HFFc6 (cell line): Measurements from ENCODE around the gene TMEM252. TPM values are rescaled to one million over a fixed set of nuclear protein-coding genes. Genes with fewer than 3 reads are reported as not detected.

Experiments used
- DNase-seq: peaks from one replicate; pipeline ENCODE4 v3.0.0-alpha.2; 2018
- H3K27ac Mint-ChIP-seq: 2 replicates; pipeline ENCODE4 v1.8.0; 2020; ENCODE audit warnings: mild to moderate bottlenecking, mixed read lengths
- H3K27me3 Mint-ChIP-seq: 2 replicates; pipeline ENCODE4 v1.8.0; 2021; ENCODE audit warnings: mild to moderate bottlenecking, moderate library complexity, mixed read lengths; ENCODE audit not compliant: insufficient read depth
- H3K36me3 Mint-ChIP-seq: 2 replicates; pipeline ENCODE4 v1.8.0; 2021; ENCODE audit warnings: low read depth, mixed read lengths
- H3K4me1 Mint-ChIP-seq: 2 replicates; pipeline ENCODE4 v1.8.0; 2020; ENCODE audit warnings: low read depth, mixed read lengths
- H3K4me3 Mint-ChIP-seq: 2 replicates; pipeline ENCODE4 v1.8.0; 2020; ENCODE audit warnings: mild to moderate bottlenecking, moderate library complexity, mixed read lengths
- H3K9me3 Mint-ChIP-seq: 2 replicates; pipeline ENCODE4 v1.8.0; 2020; ENCODE audit warnings: mild to moderate bottlenecking, mixed read lengths
- total RNA-seq, 6 experiments: library from RNA; stranded (reverse); fragmentation: NEBNext Ultra II Directional; extraction: Animal tissue kit (Norgen Biotek cat#: 25700); gene quantifications; 2 replicates in 1 of 6; 3 replicates in 5 of 6; pipeline ENCODE4 v1.2.3, GENCODE V29; 2021
- TF ChIP-seq, protein P1 (sequence below): fragments of 200-600 bp; sonication (generic); IDR thresholded peaks from 2 replicates; pipeline ENCODE4 v1.5.0; 2021; ENCODE audit warnings: antibody characterized with exemption, mild to moderate bottlenecking

TMEM252 gene
- total RNA-seq, 6 experiments from 2014 or later = not detected

DNA sequence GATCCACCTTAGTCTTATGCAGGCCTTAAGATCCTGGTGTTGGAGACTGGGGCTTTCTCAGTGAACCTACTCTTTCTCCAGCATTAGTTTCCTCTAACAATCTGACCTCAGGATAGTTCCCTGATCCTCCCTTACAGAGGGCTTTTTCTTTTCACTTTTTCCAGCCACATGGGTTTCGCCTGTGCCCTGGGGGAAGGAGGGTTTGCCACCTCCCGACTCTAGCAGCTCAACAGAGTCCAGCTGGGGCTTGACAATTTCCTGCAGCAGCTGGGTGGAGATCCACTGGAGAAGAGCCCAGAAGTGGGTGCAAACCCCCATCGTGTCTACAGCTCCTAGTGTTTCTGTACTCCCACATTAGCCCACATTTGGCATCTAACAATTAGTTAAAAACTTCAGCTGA, 7.6 kb upstream of the TMEM252 start:
- Mint-ChIP-seq H3K36me3 (no peaks in the 10 kb centered on the region), H3K27me3 (peaks cover 1% of the 10 kb centered on the region; the same call in 1 of the 2 replicates), H3K27ac (no peak overlapping the region), H3K4me1 (peaks cover 7% of the 10 kb centered on the region; the same call in 1 of the 2 replicates), H3K9me3 (peaks cover 11% of the 10 kb centered on the region), H3K4me3 (no peak overlapping the region)
- no peak for DNase-seq
- TF ChIP-seq, protein P1, sequence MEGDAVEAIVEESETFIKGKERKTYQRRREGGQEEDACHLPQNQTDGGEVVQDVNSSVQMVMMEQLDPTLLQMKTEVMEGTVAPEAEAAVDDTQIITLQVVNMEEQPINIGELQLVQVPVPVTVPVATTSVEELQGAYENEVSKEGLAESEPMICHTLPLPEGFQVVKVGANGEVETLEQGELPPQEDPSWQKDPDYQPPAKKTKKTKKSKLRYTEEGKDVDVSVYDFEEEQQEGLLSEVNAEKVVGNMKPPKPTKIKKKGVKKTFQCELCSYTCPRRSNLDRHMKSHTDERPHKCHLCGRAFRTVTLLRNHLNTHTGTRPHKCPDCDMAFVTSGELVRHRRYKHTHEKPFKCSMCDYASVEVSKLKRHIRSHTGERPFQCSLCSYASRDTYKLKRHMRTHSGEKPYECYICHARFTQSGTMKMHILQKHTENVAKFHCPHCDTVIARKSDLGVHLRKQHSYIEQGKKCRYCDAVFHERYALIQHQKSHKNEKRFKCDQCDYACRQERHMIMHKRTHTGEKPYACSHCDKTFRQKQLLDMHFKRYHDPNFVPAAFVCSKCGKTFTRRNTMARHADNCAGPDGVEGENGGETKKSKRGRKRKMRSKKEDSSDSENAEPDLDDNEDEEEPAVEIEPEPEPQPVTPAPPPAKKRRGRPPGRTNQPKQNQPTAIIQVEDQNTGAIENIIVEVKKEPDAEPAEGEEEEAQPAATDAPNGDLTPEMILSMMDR = no peak

DNA sequence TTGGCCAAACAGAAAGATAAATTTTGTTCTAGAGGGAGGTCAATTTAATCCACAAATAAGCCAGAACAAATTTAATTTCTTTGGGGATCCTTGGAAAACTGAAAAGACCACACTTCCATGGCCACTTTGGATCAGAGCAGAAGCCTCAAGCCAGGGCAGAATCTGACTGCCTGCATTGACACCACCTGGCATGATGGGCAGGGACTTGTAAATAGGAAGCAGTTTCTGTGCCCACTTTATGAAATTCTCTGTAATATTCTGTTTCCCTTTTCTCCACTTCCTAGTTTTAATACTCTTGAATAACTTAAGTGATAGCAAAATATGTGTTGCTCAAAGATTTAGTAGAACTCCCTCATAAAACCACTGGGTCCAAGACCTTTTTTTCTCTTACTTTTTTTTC, 6.7 kb upstream of the TMEM252 start:
- Mint-ChIP-seq H3K27me3 (peaks cover 1% of the 10 kb centered on the region; the same call in 1 of the 2 replicates), H3K4me1 (no peaks in the 10 kb centered on the region; the same call in 1 of the 2 replicates), H3K9me3 (peaks cover 11% of the 10 kb centered on the region), H3K27ac (no peak overlapping the region), H3K36me3 (no peaks in the 10 kb centered on the region), H3K4me3 (no peak overlapping the region)
- TF ChIP-seq, protein P1 = no peak
- no peak for DNase-seq

GRCh38 chr9:68546596-68547390, 6.1 kb upstream of the TMEM252 start:
- H3K27ac Mint-ChIP-seq = no peak overlapping the region
- H3K4me3 Mint-ChIP-seq = no peak overlapping the region
- TF ChIP-seq, protein P1 = no peak
- H3K27me3 Mint-ChIP-seq = peaks cover 1% of the 10 kb centered on the region; the same call in 1 of the 2 replicates
- H3K9me3 Mint-ChIP-seq = peaks cover 11% of the 10 kb centered on the region; the same call in 1 of the 2 replicates
- no peaks in the 10 kb centered on the region for H3K4me1 Mint-ChIP-seq
- no peaks in the 10 kb centered on the region for H3K36me3 Mint-ChIP-seq
- DNase-seq = no peak

GRCh38 chr9:68545033-68545705, 4.5 kb upstream of the TMEM252 start:
- Mint-ChIP-seq H3K9me3 (peaks cover 11% of the 10 kb centered on the region; the same call in 1 of the 2 replicates), H3K27me3 (peaks cover 1% of the 10 kb centered on the region; the same call in 1 of the 2 replicates), H3K27ac (no peak overlapping the region), H3K4me1 (no peaks in the 10 kb centered on the region), H3K36me3 (no peaks in the 10 kb centered on the region), H3K4me3 (no peak overlapping the region)
- TF ChIP-seq, protein P1 = no peak
- no peak for DNase-seq

DNA sequence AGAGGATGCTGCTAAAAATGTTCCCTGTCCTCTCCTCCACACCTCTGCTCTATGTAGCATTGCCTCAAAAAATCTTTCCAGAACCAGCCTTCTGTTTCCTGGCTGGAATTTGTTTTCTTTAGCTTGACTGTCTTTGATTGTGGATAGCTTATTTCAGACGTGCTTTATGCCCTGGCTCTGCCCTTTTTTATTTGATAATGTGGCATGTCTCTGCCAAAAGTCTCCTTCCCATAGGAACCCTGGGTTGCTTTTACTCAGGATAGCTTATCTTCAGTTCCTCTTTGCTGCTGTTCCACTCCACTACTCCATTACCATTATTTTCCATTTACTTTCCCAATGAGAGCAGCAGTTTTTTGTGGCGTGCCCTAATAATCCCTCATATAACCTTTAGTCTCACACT, 885 bp upstream of the TMEM252 start:
- DNase-seq = no peak
- Mint-ChIP-seq H3K27ac (no peak overlapping the region), H3K27me3 (no peaks in the 10 kb centered on the region), H3K9me3 (peaks cover 2% of the 10 kb centered on the region), H3K4me3 (no peak overlapping the region), H3K4me1 (no peaks in the 10 kb centered on the region), H3K36me3 (no peaks in the 10 kb centered on the region)
- TF ChIP-seq, protein P1 = no peak
